B cell (primary cell): Measurements from ENCODE around the gene RIPPLY1. TPM values are rescaled to one million over a fixed set of nuclear protein-coding genes. Genes with fewer than 3 reads are reported as not detected.

Source experiments
- ATAC-seq: fragments of 200-7000 bp; cut with Tn5 transposase; one replicate; pipeline ENCODE4 v1.10.0; 2021; ENCODE audit warnings: low read depth, mild to moderate bottlenecking, moderate number of reproducible peaks, moderate library complexity
- CTCF ChIA-PET: fragments of 350-600 bp; sonication (Branson Sonifier 250); formaldehyde crosslinking; loops from one replicate; lab custom pipeline; 2021; ENCODE audit warnings: antibody characterized with exemption, inconsistent platforms; lab: Charles Lee
- POLR2A ChIA-PET: fragments of 350-600 bp; sonication (Branson Sonifier 250); formaldehyde crosslinking; loops from one replicate; lab custom pipeline; 2021; ENCODE audit warnings: antibody characterized with exemption; lab: Charles Lee
- DNase-seq: peaks from one replicate; pipeline ENCODE4 v3.0.0; 2013
- H2AFZ ChIP-seq: 2 replicates; pipeline ENCODE4 v1.6.1; 2012; ENCODE audit warnings: mild to moderate bottlenecking, low read depth, low read length; ENCODE audit not compliant: insufficient read depth, poor library complexity, severe bottlenecking
- H3K27ac ChIP-seq, 2 donors: 1 replicate in 1 of 2; 2 replicates in 1 of 2; pipeline ENCODE4 v1.5.1; 2012 to 2013; ENCODE audit warnings: low read length in 2 of 2, mild to moderate bottlenecking in 2 of 2, moderate library complexity in 1 of 2
- H3K27me3 ChIP-seq, 4 experiments: fragments of 200-600 bp in 1 of 4; sonication (generic) in 1 of 4; replicated peaks in 1 of 4; 1 replicate in 2 of 4; 2 replicates in 2 of 4; pipeline versions ENCODE4 v1.6.1 to v1.7.0; 2013 to 2016; ENCODE audit warnings: low read length in 3 of 4, mild to moderate bottlenecking in 2 of 4, mixed read lengths in 1 of 4, moderate library complexity in 1 of 4; ENCODE audit not compliant: insufficient read depth in 4 of 4, control insufficient read depth in 3 of 4; ENCODE audit errors: control extremely low read depth in 1 of 4
- H3K36me3 ChIP-seq, 2 experiments: replicated peaks in 1 of 2; 1 replicate in 1 of 2; 2 replicates in 1 of 2; pipeline versions ENCODE4 v1.6.1 to v1.7.1; 2013; ENCODE audit warnings: low read length in 1 of 2; ENCODE audit not compliant: insufficient read depth in 2 of 2, control insufficient read depth in 1 of 2; ENCODE audit errors: control extremely low read depth in 1 of 2, extremely low read depth in 1 of 2
- H3K4me1 ChIP-seq, 2 donors: fragments of 200-600 bp in 1 of 2; sonication (generic) in 1 of 2; 1 replicate in 1 of 2; 2 replicates in 1 of 2; pipeline versions ENCODE4 v1.5.1 to v1.6.1; 2013 to 2017; ENCODE audit warnings: low read length in 2 of 2; ENCODE audit not compliant: control insufficient read depth in 2 of 2, insufficient read depth in 2 of 2
- H3K4me2 ChIP-seq: replicated peaks from 2 replicates; pipeline ENCODE3; 2012; ENCODE audit warnings: mild to moderate bottlenecking, low read depth, low read length; ENCODE audit not compliant: poor library complexity, severe bottlenecking
- H3K4me3 ChIP-seq, 5 experiments: fragments of 200-600 bp in 1 of 5; sonication (generic) in 1 of 5; 1 replicate in 3 of 5; 2 replicates in 2 of 5; pipeline versions ENCODE4 v1.5.1 to v1.7.0; 2011 to 2016; ENCODE audit warnings: low read length in 4 of 5, mild to moderate bottlenecking in 4 of 5, low read depth in 2 of 5, control low read depth in 1 of 5, moderate library complexity in 1 of 5; ENCODE audit not compliant: insufficient read depth in 1 of 5; ENCODE audit errors: control extremely low read depth in 1 of 5, extremely low read depth in 1 of 5
- H3K79me2 ChIP-seq: fragments of 200-600 bp; sonication (generic); one replicate; pipeline ENCODE4 v1.6.0; 2016; ENCODE audit warnings: low read length; ENCODE audit not compliant: control insufficient read depth, insufficient read depth
- H3K9ac ChIP-seq: fragments of 200-600 bp; sonication (generic); 2 replicates; pipeline ENCODE4 v1.6.1; 2017; ENCODE audit warnings: mild to moderate bottlenecking, low read length, moderate library complexity
- H3K9me3 ChIP-seq, 3 donors: one replicate each; pipeline versions ENCODE4 v1.6.1 to v1.7.1; 2013; ENCODE audit warnings: low read length in 2 of 3; ENCODE audit not compliant: control insufficient read depth in 2 of 3, insufficient read depth in 1 of 3; ENCODE audit errors: control extremely low read depth in 1 of 3
- H4K20me1 ChIP-seq: 2 replicates; pipeline ENCODE4 v1.6.0; 2012; ENCODE audit warnings: mild to moderate bottlenecking, low read length; ENCODE audit not compliant: insufficient read depth, control insufficient read depth, poor library complexity, severe bottlenecking
- H3K27ac Mint-ChIP-seq: one replicate; pipeline ENCODE4 v1.8.0; 2021; ENCODE audit warnings: mixed read lengths
- H3K27me3 Mint-ChIP-seq: one replicate; pipeline ENCODE4 v1.8.0; 2021; ENCODE audit warnings: mixed read lengths
- H3K4me1 Mint-ChIP-seq: one replicate; pipeline ENCODE4 v1.8.0; 2021; ENCODE audit warnings: mixed read lengths
- H3K4me3 Mint-ChIP-seq: one replicate; pipeline ENCODE4 v1.8.0; 2021; ENCODE audit warnings: mixed read lengths
- H3K9me3 Mint-ChIP-seq: one replicate; pipeline ENCODE4 v1.8.0; 2022; ENCODE audit warnings: mixed read lengths; ENCODE audit not compliant: insufficient read depth
- EZH2 ChIP-seq: IDR thresholded peaks from 2 replicates; pipeline ENCODE4 v1.6.1; 2012; ENCODE audit warnings: borderline replicate concordance, low read depth, mild to moderate bottlenecking, moderate library complexity, low read length; ENCODE audit not compliant: insufficient read depth, poor library complexity, severe bottlenecking
- WGBS: methylation state at CpG from one replicate; pipeline ENCODE4 v1.1.5; 2013; ENCODE audit warnings: missing lambda C conversion rate; ENCODE audit not compliant: insufficient coverage; 5-methylcytosine and 5-hydroxymethylcytosine counted together
- intact Hi-C: fragments of 100-400 bp; cut with micrococcal nuclease; formaldehyde crosslinking; loops from one replicate; pipeline ENCODE4 v1.10.0; 2022
- polyA plus RNA-seq: library from polyadenylated mRNA; depleted of rRNA; stranded (reverse); fragments of >200 nt; gene quantifications from 2 replicates; pipeline ENCODE4 v1.2.3, GENCODE V29; 2012
- total RNA-seq, 2 donors: library from RNA; stranded (reverse); fragments of 120-200 nt in 1 of 2; gene quantifications; 1 replicate in 1 of 2; 2 replicates in 1 of 2; pipeline versions ENCODE4 v1.2.3 to v1.2.4, GENCODE V29; 2013 to 2022
- TF ChIP-seq, protein P1 (sequence below): fragments of 200-600 bp; IDR thresholded peaks from one replicate; pipeline ENCODE4 v1.8.0; 2022; ENCODE audit warnings: antibody characterized with exemption, mild to moderate bottlenecking

The RIPPLY1 gene
- total and polyA plus RNA-seq, 2 donors (not counting 1 experiment from before 2014, with no cell fraction given) = not detected

DNA sequence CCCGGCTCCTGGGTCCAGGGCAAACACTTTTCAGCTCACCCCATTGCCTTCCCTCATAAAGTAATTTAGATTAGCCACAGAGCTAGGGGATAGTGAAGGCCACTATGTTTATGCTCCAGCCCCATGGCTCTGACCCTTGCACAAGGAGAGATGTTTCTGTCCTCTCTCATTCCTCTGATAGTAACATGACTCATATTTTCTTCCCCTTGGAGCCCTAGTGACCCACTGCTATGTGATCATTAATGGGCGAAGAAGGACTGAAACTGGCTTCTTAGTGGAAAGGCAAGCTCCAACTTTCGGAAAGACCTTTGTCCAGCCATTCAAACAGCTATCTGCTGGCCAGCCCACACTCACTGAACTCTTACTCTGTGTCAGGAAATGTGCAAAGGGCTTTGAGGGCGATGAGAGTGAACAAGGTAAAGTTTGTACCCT, 29.4 kb upstream of the RIPPLY1 start:
- intact Hi-C loops = no loop called here
- H3K27ac ChIP-seq = no peak overlapping the region
- no peak for TF ChIP-seq EZH2
- TF ChIP-seq, protein P1, sequence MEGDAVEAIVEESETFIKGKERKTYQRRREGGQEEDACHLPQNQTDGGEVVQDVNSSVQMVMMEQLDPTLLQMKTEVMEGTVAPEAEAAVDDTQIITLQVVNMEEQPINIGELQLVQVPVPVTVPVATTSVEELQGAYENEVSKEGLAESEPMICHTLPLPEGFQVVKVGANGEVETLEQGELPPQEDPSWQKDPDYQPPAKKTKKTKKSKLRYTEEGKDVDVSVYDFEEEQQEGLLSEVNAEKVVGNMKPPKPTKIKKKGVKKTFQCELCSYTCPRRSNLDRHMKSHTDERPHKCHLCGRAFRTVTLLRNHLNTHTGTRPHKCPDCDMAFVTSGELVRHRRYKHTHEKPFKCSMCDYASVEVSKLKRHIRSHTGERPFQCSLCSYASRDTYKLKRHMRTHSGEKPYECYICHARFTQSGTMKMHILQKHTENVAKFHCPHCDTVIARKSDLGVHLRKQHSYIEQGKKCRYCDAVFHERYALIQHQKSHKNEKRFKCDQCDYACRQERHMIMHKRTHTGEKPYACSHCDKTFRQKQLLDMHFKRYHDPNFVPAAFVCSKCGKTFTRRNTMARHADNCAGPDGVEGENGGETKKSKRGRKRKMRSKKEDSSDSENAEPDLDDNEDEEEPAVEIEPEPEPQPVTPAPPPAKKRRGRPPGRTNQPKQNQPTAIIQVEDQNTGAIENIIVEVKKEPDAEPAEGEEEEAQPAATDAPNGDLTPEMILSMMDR = no peak
- ATAC-seq = no peak
- no peaks in the 10 kb centered on the region for H3K27me3 Mint-ChIP-seq
- H3K4me3 ChIP-seq = no peak overlapping the region
- ChIA-PET CTCF (no interaction called here), POLR2A (no interaction called here)
- H3K4me3 Mint-ChIP-seq = no peak overlapping the region
- H3K9ac ChIP-seq = no peak overlapping the region
- H3K27me3 ChIP-seq = no peaks in the 10 kb centered on the region
- no peaks in the 10 kb centered on the region for H3K4me1 ChIP-seq
- no peaks in the 10 kb centered on the region for H3K9me3 Mint-ChIP-seq
- no peaks in the 10 kb centered on the region for H4K20me1 ChIP-seq
- H3K27ac Mint-ChIP-seq = no peak overlapping the region
- H3K79me2 ChIP-seq = no peaks in the 10 kb centered on the region
- H3K4me2 ChIP-seq = no peak overlapping the region
- H3K4me1 Mint-ChIP-seq = no peaks in the 10 kb centered on the region
- no peak for DNase-seq
- no peak overlapping the region for H2AFZ ChIP-seq
- no peaks in the 10 kb centered on the region for H3K9me3 ChIP-seq
- H3K36me3 ChIP-seq = no peaks in the 10 kb centered on the region
- 80% methylated on average over 1 of the region's 4 CpGs for WGBS

DNA sequence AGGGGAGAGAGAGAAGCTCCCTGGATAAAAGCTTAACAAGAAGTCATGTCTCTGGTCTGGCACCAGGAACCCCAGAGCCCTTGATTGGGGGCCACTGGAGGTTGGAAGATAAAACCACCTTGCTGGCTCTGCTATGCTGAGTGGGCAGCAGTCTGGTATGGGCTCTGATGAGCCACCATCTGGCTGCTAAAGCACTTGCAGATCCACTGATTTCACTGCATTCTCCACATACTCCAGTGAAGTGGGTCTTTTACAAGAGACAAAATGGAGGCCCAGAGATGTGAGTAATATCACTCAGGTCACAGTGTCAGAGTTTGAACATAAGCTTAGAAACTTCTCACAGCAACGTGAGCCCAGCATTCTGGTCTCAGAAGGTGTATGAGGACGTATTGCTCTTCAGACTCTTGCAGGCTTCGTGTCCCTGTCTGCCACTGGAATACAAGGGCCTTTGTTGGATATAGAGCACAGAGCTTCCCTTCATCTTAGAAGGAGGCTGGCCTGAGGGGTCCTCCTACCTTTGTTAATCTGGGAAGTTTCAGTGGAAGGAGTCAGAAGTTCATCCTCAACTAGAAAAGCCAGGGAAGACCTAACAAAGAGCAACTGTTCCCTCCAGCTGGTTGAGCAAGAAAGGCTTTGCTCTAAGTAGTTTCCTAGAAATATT, 28.8 kb upstream of the RIPPLY1 start:
- no peak overlapping the region for H3K4me2 ChIP-seq
- H2AFZ ChIP-seq = no peak overlapping the region
- WGBS = 67% methylated on average over 1 of the region's 3 CpGs
- TF ChIP-seq, protein P1 = no peak
- no peak for TF ChIP-seq EZH2
- no peaks in the 10 kb centered on the region for H3K79me2 ChIP-seq
- no peaks in the 10 kb centered on the region for H3K36me3 ChIP-seq
- Mint-ChIP-seq H3K27me3 (no peaks in the 10 kb centered on the region), H3K9me3 (no peaks in the 10 kb centered on the region), H3K4me3 (no peak overlapping the region), H3K4me1 (no peaks in the 10 kb centered on the region), H3K27ac (no peak overlapping the region)
- ATAC-seq (no peak), DNase-seq (no peak)
- H3K9me3 ChIP-seq = no peaks in the 10 kb centered on the region
- H3K4me1 ChIP-seq = no peaks in the 10 kb centered on the region
- no peaks in the 10 kb centered on the region for H4K20me1 ChIP-seq
- CTCF ChIA-PET = no interaction called here
- H3K27ac ChIP-seq = no peak overlapping the region
- intact Hi-C loops = no loop called here
- no peak overlapping the region for H3K4me3 ChIP-seq
- H3K9ac ChIP-seq = no peak overlapping the region
- POLR2A ChIA-PET = no interaction called here
- H3K27me3 ChIP-seq = no peaks in the 10 kb centered on the region
